GM12892 (cell line): Measurements from ENCODE around the gene INSIG1.

Source experiments
- POLR2A ChIP-seq: IDR thresholded peaks from 2 replicates; pipeline ENCODE4 v1.6.1; 2011; ENCODE audit warnings: low read depth, low read length, control low read depth
- TAF1 ChIP-seq: IDR thresholded peaks from 2 replicates; pipeline ENCODE4 v1.6.1; 2011; ENCODE audit warnings: low read depth, mild to moderate bottlenecking, control low read depth, low read length, borderline replicate concordance

- TF ChIP-seq POLR2A (no peak), TAF1 (no peak)
Measured at GRCh38 chr7:155309021-155309338, 11.3 kb downstream of the INSIG1 start.
